ENCODE results near the gene TTN.

DNA sequence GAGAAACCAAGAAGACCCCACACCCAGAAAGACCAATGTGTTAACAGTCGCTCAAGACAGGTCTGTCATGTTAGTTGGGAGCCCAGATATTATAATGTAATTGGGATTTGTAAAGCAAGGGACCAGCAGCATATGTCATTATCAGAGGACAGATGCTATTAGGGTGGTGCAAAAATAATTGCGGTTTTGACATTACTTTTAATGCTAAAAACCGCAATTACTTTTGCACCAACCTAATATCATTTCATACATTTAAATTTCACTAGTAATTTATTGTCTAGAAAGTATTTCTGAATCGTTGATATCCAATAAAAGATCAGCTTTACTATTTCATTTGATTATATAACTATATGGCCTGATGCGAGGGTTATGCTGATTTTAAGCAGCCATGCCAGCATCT, 131.2 kb downstream of the TTN start:
- TF ChIP-seq, protein P1, sequence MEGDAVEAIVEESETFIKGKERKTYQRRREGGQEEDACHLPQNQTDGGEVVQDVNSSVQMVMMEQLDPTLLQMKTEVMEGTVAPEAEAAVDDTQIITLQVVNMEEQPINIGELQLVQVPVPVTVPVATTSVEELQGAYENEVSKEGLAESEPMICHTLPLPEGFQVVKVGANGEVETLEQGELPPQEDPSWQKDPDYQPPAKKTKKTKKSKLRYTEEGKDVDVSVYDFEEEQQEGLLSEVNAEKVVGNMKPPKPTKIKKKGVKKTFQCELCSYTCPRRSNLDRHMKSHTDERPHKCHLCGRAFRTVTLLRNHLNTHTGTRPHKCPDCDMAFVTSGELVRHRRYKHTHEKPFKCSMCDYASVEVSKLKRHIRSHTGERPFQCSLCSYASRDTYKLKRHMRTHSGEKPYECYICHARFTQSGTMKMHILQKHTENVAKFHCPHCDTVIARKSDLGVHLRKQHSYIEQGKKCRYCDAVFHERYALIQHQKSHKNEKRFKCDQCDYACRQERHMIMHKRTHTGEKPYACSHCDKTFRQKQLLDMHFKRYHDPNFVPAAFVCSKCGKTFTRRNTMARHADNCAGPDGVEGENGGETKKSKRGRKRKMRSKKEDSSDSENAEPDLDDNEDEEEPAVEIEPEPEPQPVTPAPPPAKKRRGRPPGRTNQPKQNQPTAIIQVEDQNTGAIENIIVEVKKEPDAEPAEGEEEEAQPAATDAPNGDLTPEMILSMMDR (conservative IDR thresholded peaks at IDR 0.05): no peak
- no peak for TF ChIP-seq EZH2 (IDR thresholded peaks at IDR 0.05; ENCODE audit: low read depth)

Measured in PC-9 (cell line).